HG03103 (cell line): Measurements from ENCODE around the gene JUNB.

Experiments
- ATAC-seq: cut with Tn5 transposase; IDR thresholded peaks from one replicate; pipeline ENCODE4 v1.9.1; 2021; ENCODE audit warnings: low read depth; ENCODE audit not compliant: unreplicated experiment

The JUNB gene

DNA sequence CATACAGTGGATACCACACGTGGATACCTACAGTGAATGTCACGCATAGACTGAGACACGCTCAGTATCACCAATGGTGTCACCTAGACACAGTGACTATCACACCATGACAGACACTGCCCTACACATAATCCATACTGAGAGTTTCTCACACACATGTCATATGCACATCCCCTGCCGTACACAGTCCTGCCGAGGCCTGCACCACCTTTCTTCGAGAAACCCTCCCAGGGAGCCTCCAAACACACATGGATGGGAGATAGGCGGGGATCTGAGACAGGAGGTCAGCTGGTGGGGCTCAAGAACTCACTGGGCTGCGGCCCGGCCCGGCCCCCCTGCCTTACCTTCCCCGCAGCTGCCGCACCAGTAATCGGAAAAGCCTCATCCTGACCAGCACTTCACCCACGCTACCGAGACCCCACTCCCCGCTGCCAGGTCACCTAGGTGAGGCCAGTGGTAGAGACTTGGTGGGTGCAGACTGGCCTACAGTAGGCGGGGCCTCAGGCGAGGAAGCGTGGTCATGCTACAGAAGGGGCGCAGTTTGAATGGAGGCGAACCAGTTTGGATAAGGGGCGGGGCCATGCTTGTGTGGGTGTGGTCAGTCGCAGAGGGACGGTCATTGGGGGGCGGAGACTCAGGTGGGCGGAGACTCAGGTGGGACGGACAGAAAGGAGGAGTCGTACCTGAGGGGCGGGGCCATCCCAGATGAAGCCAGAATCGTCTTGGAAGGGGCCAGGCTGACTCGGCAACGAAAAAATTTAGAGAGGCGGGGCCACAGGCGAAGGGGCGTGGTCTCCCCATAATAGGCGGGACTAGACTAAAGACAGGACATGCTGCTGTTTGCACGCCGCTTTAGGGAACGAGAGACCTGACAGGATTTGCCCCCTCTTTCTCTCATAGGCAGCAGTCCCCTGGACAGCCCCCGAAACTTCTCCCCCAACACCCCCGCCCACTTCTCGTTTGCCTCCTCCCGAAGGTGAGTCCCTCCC is 49.1 kb downstream of the JUNB start:
- no peak for ATAC-seq

GRCh38 chr19:12841094-12841493 is 49.8 kb downstream of the JUNB start:
- no peak for ATAC-seq

- ATAC-seq, result no peak
Measured at GRCh38 chr19:12842511-12842910, 51.2 kb downstream of the JUNB start.
